HG03159 (cell line): Measurements from ENCODE around the gene BTNL9.
"Not testable (repeated sequence)": the region's sequence is repeated elsewhere in the genome, so short reads cannot be mapped to it uniquely, and the experiment has no call there.

Experiments
- ATAC-seq: cut with Tn5 transposase; IDR thresholded peaks from one replicate; pipeline ENCODE4 v1.9.1; 2021; ENCODE audit warnings: mild to moderate bottlenecking, moderate library complexity; ENCODE audit not compliant: unreplicated experiment

Gene BTNL9

DNA sequence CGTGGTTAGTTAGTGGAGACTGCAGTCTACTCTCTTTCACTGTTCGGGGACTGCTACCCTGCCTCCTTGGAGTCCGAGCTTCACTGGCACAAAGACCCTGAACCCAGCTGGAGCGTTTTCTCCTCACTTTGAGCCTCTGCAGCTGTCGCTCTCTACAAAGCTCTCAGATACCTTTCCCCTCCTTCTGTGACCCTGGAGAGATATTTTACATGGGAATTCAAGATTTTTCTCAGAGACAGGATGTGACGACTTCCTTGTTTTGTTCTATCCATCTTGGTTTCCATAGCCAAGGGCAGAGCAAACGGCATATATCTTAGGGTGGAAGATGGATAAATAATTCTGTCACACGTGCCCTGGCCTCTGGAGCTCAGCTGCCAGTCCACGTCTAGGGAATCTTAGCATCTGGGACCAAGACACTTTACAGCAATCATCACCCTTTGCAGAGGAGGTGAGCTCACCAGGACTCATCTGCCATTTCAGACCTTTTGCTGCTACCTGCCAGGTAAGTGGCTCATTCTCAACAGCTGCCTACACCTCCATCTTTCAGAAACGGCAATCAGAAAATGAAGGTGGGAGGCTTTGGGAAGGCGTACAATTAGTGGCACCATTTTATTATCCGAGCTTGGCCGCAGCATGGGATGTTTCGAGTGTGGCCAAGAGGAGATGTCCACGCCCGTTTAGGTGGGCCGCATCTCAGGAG, at the start of gene BTNL9:
BTNL9 (plus strand) TSS at position 336 of the 700 bp plus-strand sequence. CDS start 5,224 bp downstream, outside the sequence.
- ATAC-seq: no peak

DNA sequence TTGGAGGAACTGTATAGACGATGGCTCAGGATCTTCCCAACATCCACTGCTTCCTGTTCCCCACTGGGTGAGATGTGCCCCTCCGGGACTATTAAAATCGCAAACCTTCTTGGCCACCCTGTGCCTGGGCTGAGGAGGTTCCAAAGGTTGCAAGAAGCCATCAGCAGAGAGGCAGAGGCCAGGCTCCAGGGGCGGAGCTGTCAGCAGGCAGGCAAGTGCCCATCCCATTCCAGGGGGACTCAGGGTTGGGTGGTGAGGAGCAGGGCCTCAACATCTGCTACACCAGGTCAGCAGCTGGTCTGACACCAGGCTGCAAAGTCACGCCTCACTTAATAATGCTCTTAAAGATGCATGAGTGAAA, 49.2 kb upstream of the BTNL9 start:
- ATAC-seq: no peak

DNA sequence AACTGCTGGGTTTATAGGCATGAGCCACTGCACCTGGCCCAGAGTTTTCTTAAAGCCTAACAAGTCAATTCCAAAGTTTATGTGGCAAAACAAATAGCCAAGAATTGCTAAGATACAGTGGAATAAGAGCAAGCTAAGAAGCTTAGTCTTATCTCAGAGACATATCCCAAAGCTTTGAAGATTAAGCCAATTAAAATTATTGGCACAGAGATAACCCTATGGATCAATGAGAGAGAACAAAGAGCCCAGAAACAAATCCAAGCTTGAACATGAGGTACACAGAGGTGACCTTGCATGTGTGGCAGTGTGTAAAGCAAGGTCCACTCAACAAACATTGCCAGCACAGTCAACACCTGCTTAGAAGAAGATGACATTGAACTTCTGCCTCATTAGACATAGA, 38.1 kb upstream of the BTNL9 start:
- no peak for ATAC-seq

DNA sequence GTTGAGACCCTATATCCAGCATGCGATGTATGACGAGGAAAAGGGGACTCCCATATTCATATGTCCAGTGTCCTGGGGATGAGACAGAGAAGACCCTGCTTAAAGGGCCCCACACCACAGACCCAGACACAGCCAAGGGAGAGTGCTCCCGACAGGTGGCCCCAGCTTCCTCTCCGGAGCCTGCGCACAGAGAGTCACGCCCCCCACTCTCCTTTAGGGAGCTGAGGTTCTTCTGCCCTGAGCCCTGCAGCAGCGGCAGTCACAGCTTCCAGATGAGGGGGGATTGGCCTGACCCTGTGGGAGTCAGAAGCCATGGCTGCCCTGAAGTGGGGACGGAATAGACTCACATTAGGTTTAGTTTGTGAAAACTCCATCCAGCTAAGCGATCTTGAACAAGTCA, 34.3 kb upstream of the BTNL9 start:
- no peak for ATAC-seq

DNA sequence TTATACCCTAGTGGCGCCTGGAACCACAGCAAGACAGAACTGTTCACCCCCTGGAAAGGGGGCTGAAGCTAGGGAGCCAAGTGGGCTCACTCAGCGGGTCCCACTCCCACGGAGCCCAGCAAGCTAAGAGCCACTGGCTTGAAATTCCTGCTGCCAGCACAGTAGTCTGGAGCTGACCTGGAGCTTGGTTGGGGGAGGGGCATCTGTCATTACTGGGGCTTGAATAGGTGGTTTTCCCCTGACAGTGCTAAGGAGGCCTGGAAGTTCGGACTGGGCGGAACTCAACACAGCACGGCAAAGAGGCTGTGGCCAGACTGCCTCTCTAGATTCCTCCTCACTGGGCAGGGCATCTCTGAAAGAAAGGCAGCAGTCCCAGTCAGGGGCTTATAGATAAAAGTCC, 31.9 kb upstream of the BTNL9 start:
- no peak for ATAC-seq

DNA sequence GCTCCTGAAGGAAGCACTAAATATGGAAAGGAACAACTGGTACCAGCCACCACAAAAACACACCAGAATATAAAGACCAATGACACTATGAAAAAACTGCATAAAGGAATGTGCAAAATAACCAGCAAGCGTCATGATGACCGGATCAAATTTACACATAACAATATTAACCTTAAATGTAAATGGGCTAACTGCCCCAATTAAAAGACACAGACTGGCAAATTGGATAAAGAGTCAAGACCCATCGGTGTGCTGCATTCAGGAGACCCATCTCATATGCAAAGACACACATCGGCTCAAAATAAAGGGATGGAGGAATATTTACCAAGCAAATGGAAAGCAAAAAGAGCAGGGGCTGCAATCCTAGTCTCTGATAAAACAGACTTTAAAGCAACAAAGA, 30.0 kb upstream of the BTNL9 start:
- not testable (repeated sequence) for ATAC-seq

DNA sequence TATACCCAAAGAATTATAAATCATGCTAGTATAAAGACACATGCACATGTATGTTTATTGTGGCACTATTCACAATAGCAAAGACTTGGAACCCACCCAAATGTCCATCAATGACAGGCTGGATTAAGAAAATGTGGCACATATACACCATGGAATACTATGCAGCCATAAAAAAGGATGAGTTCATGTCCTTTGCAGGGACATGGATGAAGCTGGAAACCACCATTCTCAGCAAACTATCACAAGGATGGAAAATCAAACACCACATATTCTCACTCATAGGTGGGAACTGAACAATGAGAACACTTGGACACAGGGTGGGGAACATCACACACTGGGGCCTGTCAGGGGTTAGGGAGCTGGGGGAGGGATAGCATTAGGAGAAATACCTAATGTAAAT, 25.4 kb upstream of the BTNL9 start:
- ATAC-seq: not testable (repeated sequence)

DNA sequence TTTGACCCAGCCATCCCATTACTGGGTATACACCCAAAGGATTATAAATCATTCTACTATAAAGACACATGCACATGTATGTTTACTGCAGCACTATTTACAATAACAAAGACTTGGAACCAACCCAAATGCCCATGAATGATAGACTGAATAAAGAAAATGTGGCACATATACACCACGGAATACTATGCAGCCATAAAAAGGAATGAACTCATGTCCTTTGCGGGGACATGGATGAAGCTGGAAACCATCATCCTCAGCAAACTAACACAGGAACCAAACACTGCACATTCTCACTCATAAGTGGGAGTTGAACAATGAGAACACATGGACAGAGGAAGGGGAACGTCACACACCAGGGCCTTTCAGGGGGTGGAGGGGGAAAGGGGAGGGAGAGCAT, 22.6 kb upstream of the BTNL9 start:
- ATAC-seq: not testable (repeated sequence)

DNA sequence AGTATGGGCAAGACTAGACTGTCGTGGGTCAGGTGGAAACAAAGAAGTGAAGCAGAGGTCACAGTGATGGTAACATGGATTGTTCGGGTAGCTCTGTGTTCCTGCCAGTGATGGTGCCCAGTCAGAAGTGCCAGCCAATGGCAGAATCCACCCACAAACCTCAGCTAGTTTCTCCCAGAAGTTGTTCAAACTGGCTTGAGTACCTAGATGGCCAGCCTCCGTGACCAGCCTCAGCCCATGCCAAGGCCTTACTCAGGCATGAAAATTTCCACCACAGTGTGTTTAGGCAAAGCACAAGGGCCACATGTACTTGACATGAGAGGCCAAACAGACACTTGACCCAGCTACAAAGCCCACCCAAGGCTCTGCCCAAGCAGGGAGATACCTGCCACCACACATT, 19.4 kb upstream of the BTNL9 start:
- no peak for ATAC-seq

DNA sequence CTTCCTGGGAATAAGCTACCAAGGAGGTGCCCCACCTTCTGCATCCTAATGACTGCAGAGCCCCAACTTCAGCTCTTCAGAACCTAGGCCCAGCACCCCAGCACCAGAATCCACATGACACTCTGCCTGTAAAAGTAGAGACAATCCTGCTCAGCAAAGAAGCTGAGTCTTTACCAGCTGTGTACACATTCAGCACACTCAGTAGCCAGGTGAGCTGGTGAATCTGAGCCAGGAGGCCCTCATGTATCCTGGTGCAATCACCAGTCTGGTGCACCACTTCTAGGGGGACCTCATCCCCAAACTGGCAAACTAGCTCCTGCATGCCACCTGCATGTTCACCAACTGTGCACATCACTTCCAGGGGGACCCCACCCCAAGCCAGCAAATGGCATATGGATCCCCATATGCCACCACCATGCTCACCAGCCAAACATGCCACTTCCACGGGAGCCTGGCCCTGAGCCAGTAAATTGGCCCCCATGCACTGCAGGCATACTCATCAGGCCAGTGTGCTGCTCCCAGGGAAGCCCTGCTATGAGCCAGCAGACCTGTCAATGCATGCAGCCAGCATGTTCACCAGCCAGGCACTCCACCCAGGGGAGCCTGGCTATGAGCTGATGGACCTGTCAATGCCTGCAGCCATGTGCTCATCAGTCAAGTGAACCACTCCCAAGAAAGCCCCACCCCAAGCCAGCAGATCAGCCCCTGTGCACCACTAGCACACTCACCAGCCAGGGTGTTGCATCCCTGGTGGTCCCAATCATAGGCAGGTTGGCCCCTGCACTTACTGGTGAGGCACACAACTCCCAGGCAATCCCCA, 15.6 kb upstream of the BTNL9 start:
- ATAC-seq: no peak

DNA sequence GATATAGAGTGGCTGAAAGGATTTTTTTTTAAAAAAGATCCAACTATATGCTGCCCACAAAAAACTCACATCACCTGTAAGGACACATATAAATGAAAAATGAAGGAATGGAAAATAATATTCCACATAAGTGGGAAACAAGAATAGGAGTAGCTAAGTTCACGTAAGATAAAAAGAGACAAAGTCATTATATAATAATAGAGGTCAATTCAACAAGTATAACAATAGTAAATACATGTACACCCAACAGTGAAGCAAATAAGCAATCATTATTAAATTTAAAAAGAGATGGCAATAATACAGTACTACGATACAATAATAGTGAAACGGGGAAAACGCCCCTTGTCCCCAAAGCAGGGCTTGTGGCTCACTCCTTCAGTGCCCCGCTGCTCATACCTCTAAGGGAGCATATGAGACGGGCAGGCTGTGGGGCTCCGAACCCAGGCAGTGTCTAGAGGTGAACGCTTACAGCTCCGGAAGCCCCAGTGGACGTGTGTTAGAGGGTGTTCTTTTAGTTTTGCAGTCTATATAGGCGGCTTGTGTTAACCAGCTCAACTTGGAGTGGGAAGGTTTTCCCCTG, 12.5 kb upstream of the BTNL9 start:
- no peak for ATAC-seq

DNA sequence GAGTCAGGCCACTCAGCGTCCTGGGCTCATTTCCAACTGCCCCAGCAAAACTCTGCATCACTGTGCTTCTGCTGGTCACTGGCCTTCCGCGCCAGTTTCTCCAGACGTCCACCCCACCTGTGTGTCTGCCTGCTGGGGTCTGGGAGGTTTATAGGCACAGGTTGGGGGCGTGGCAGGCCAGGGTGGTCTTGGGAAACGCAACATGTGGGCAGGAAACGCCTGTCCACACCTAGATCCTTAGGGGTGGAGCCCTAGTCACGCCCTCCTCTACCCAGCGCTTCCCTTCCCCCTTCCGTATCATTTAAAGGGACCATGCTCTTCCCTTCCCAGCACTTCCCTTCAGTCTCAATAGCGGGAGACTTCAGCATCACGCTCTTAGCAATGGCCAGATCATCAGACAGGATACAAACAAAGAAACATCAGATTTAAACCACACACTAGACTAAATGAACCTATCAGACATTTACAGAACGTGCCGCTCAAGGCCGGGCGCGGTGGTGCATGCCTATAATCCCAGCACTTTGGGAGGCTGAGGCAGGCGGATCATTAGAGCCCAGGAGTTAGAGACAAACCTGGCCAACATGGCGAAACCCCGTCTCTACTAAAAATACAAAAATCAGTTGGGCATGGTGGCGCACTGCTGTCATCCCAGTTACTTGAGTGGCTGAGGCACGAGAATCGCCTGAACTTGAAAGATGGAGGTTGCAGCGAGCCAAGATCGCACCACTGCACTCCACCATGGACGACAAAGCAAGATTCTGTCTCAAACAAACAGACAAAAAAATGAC, 11.8 kb upstream of the BTNL9 start:
- no peak for ATAC-seq

DNA sequence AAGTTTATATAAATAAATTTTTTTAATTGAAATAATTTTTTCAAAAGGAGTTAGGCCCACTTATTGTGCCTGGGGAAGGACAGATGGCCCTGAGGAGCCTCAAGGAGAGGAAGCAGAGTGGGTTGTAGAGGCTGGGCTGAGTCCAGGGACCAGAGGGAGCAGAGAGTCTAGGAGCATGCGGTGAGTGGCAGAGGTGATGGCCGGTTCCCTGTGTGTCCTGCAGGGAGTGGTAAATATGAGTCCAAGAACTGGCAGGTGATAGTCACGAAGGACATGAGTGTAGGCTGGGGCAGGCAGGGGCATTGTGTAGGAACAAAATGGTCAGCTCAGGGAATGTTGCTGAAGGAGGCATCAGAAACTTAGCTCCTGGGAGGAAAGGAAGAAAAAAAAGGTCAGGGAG, 8.3 kb upstream of the BTNL9 start:
- ATAC-seq: no peak

DNA sequence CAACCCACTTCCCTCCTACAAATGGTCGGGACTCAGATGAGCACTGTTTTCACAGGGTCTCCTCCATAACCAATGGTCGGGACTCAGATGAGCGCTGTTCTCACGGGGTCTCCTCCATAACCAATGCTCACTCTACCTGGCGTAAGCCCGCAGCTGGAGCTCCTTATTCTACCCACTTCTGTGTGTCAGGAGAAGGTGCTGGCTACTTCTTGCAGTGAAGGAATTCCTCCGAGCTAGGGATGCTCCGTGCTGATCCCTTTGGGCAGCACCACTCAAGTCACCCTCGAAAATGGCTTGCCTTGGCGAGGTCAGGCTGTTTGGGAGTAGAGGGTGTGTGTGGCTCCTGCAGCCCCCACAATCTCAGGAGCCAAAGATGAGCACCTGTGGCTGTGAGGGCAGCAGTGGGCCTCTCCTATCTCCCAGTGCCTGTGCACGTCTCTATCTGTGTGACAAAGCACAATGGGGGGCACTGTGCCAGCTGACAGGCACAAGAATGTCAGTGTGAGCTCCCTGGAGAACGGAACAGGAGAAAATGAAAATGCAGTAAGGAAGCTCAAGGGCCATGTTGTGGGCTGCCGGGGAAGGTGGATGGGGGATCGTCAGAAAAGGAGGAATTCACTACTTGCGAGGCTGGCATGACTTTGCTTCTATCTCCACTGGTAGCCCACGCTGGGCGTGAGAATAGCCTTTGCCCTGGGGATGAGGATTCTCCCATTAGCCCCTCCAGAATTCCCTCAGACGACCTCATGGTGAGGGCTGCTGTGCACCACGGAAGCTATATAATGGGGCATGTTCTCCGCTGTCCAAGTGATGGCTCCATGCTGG, 3.9 kb upstream of the BTNL9 start:
- no peak for ATAC-seq

DNA sequence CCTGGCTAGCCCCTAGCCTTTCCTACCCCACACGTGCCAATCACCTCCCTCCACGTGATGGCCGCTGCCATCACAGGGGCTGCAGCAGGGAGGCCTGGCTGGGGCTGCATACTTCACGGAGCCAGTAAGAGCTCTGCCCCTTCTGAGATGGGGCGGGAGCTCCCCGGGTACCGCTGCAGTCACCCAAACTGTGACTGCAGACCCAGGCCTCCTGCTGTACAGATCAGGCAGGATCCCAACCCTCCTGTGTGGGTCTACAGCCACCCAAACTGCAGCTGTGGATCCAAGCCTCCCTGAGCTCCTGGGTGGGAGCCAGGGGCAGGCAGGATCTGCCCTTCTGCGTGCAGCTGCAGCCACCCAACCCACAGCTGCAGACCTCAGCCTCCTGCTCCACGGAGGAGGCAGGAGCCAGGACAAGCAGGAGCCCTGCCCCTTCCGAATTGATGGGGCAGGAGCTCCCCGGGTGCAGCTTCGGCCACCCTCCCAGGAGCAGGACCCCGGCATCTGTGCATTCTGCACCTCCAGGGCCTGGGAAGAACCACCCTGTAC, 3.2 kb upstream of the BTNL9 start:
- ATAC-seq: no peak

DNA sequence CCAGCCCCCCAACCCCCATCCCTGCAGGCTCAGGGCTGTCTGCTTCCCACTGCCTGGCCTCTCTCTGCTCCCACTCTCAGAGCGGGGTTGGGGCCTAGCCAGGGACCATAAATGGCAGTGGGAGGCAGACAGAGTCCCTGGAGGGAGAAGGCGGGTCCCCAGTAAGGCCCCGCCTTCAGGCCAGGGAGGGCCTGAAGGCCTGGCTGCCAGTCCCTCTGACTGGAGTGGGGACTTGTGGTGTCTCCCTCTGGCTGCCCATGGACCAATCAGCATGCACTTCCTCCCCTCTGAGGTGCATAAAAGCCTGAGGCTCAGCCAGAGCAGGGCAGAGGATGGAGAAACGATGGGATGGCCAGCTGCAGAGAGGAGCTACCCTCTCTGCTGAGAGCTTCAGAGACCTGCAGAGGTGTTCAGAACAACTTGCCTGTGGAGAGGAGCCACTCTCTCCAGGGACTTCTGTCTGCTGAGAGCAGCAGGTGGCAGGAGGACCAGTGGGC, 2.7 kb upstream of the BTNL9 start:
- no peak for ATAC-seq

DNA sequence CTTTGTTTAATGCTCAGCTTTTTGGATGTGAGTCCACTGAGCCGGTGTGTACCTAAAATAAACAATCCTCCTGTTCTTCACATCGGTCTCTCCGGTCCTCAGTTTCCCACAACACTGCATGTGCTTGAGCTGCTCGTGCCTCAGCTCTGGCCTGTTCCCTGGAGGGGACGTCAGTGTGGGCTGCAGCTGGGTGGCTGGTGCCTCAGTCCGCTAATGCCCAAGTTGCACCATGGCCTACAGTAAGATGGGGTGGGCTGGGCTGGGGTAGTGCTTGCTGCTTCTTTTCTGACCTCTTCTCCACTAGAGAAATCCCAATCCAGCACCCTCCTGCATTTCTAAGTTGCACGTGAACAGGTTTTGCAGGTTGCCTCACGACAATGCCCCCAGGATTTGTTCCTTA, 595 bp upstream of the BTNL9 start:
- ATAC-seq: no peak

DNA sequence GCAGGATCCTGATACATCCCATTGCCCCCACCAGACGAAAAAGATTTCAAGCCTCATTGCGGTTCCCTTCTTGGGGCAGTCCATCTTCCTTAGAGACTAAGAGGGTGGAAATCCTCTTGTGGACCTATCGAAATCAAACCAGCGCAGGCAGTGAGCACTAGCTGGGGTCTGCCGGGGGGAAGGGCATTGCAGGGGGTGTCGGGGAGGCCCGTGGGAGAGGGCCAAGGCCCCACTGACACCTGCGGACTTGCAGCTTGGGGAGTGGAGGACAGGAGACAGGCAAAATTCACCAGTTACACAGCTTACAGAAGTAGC, 522 bp downstream of the BTNL9 start:
- no peak for ATAC-seq

DNA sequence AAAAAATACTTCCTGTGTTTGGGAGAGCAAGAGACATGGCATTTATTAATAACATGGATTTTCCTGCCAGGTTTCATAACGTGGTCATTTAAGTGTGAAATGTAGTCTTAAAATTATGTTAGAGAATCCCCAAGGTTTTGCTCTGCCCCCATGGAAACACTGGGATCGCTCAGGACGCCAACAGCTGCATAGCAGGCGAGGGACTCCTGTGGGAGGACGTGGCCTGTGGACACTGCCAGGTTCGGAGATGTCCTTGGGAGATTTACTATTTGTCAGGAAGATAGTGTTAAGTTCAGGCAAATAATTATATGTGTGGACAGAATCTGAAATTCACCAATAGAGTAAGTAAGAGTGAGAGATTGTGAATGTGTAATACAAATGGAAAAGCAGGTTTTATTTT, 977 bp downstream of the BTNL9 start:
- ATAC-seq: no peak

DNA sequence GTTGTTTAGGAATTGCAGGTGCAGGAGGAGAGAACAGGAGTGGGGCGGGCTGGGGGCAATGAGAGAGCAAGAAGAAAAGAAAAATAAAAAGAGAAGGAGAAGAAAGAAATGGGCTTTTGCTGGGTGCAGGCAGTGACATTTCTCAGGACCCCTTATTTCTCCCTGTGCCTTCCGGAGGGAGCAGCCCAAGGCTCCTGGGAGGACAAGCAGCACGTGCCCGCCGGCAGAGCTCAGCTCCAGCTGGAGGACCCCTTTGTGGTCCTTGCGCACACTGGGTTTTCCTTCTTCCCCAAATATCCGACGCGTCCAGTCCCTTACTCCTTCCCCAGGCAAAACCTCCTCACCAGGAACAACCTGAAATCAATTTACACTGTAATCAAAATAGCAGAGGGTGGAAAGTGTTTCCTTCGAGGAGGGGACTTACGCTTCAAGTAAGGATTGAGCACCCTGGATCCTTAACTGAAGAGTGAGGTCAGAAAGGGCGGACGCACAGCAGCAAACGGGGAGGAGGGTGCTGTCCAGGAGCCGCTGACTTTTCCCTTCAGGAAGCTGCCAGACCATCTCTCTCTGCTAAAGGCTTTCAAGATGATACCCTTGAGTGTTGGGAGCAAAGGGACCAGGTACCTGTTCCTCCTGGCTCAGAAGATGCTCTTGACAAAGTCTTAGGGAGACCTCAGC, 2.1 kb downstream of the BTNL9 start:
- no peak for ATAC-seq
